MG63 (cell line): ENCODE measurements around the gene RGS7. TPM values are rescaled to one million over a fixed set of nuclear protein-coding genes. Genes with fewer than 3 reads are reported as not detected.
"Not testable (repeated sequence)": the region's sequence is repeated elsewhere in the genome, so short reads cannot be mapped to it uniquely, and the experiment has no call there.

Source experiments
- DNase-seq: peaks from one replicate; pipeline ENCODE4 v3.0.0-alpha.2; 2020
- H3K27me3 ChIP-seq: fragments of 250-450 bp; sonication (Bioruptor Pico); 2 replicates; pipeline ENCODE4 v1.5.1; 2020; ENCODE audit warnings: mild to moderate bottlenecking, moderate library complexity
- H3K36me3 ChIP-seq: fragments of 250-450 bp; sonication (Bioruptor Pico); 2 replicates; pipeline ENCODE4 v1.5.1; 2020; ENCODE audit warnings: mild to moderate bottlenecking, moderate library complexity
- H3K4me3 ChIP-seq: fragments of 250-450 bp; sonication (Bioruptor Pico); 2 replicates; pipeline ENCODE4 v1.5.1; 2020; ENCODE audit warnings: mild to moderate bottlenecking, moderate library complexity
- H3K9me3 ChIP-seq: fragments of 250-450 bp; sonication (Bioruptor Pico); 2 replicates; pipeline ENCODE4 v1.5.1; 2020; ENCODE audit warnings: mild to moderate bottlenecking, moderate library complexity
- total RNA-seq: library from RNA; depleted of rRNA; stranded (reverse); fragments of >200 nt; shearing (Covaris generic); gene quantifications from 2 replicates; pipeline ENCODE4 v1.2.3, GENCODE V29; 2014; ENCODE audit warnings: low replicate concordance

RGS7 gene
- total RNA-seq, 1 experiment from 2014 or later: 0.13 TPM

- no peak for DNase-seq
- Histone ChIP-seq H3K36me3 (no peaks in the 10 kb centered on the region), H3K4me3 (no peak overlapping the region), H3K27me3 (no peaks in the 10 kb centered on the region), H3K9me3 (0 out of 2 replicates have a peak, but pooled peaks cover 1% of the 10 kb centered on the region)
Measured at GRCh38 chr1:241253471-241253870, 103.5 kb downstream of the RGS7 start.

DNA sequence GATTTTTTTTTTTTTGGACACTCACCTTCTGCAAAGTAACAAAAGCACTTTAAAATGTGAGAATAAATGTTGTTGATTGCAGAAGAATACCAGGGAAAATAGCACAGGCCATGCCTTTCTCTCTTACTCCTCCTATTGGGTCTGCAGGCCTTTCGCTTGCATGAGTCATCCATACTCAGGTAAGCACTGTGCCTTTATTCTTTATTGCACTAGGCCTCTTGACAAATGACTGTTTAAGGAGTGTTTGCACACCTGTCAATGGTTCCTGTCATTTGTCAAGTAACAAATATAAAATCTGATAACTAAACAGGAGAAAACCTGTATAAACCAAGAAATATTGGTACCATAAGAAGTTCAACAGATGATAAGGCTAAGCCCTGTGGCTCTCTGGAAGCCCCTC, 106.5 kb downstream of the RGS7 start:
- no peak overlapping the region for H3K4me3 ChIP-seq
- H3K27me3 ChIP-seq: no peaks in the 10 kb centered on the region
- H3K36me3 ChIP-seq: no peaks in the 10 kb centered on the region
- H3K9me3 ChIP-seq: peaks cover 8% of the 10 kb centered on the region
- no peak for DNase-seq

- Histone ChIP-seq H3K9me3 (no peaks in the 10 kb centered on the region), H3K36me3 (no peaks in the 10 kb centered on the region), H3K27me3 (no peaks in the 10 kb centered on the region), H3K4me3 (no peak overlapping the region)
- no peak for DNase-seq
Measured at GRCh38 chr1:241240069-241240468, 116.9 kb downstream of the RGS7 start.

DNA sequence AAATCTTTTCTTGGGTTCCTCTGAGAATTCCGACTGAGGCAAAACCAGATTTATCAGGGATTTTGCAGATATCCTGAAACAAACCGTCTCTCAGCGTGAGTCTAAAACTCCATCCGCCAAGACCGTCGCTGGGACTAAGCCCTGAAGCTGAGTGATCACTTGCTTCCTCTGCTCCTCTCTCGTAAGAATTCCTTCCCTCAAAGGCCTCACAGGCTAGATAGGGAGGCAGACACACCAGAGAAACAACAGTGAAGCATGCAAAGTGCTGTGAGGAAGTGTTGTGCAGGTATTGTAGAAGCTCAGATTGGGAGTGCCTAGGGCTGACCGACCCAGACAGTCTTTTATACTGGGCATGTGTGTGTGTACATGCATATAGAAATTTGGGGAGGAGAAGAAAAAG, 119.1 kb downstream of the RGS7 start:
- Histone ChIP-seq H3K9me3 (no peaks in the 10 kb centered on the region), H3K4me3 (no peak overlapping the region), H3K36me3 (no peaks in the 10 kb centered on the region), H3K27me3 (no peaks in the 10 kb centered on the region)
- DNase-seq: no peak

DNA sequence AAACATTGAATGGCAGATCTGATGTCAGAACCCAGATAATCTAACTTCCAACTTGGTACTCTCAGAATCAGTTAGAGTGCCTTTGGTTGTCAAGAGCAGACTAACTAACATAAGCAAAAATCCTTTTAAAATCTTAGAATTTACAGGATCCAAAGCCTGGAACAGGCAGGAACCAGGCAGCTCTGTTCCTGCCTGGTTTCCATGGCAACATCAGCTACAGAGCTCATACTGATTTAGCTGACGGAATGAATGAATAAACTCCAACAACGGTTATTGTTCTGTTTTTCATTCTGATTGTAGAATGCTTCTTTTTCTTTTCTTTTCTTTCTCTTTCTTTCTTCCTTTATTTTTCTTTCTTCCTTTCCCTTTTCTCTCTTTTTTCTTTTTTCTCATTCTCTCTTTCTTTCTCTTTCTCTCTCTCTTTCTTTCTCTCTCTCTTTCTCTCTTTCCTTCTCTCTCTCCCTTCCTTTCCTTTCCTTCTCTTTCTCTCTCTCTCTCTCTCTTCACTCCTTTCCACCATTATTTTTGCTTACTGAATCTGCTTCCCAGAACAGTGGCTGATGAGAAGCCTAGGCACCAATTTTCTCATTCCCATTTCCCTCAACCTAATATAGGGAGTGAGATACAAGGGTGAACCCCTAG, 121.6 kb downstream of the RGS7 start:
- H3K9me3 ChIP-seq: no peaks in the 10 kb centered on the region
- no peaks in the 10 kb centered on the region for H3K36me3 ChIP-seq
- H3K4me3 ChIP-seq: no peak overlapping the region
- DNase-seq: no peak
- no peaks in the 10 kb centered on the region for H3K27me3 ChIP-seq

GRCh38 chr1:241229711-241230110, 127.3 kb downstream of the RGS7 start:
- Histone ChIP-seq H3K4me3 (no peak overlapping the region), H3K36me3 (no peaks in the 10 kb centered on the region), H3K27me3 (no peaks in the 10 kb centered on the region; the same call in 1 of the 2 replicates), H3K9me3 (no peaks in the 10 kb centered on the region)
- no peak for DNase-seq

GRCh38 chr1:241229216-241229615, 127.8 kb downstream of the RGS7 start:
- Histone ChIP-seq H3K36me3 (no peaks in the 10 kb centered on the region), H3K4me3 (no peak overlapping the region), H3K9me3 (no peaks in the 10 kb centered on the region), H3K27me3 (no peaks in the 10 kb centered on the region; the same call in 1 of the 2 replicates)
- DNase-seq: no peak

DNA sequence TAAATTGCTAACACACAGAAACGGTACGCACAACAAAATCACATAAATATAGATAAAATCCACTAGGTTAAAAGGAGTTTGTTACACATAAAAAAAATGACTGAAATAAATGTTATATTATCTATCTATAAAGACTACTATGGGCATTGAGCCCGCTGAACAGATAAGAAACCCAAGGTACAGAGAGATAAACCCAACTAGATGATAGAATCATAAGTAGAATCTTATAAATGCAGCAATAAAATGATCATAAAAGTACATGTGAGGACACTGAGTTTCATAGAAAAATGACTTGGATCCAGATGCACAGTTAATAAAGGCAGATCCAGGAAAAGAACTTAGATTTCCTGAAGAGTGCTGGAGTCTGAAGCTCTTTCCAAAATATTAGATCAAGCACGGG, 128.7 kb downstream of the RGS7 start:
- no peak for DNase-seq
- H3K4me3 ChIP-seq: no peak overlapping the region
- no peaks in the 10 kb centered on the region for H3K9me3 ChIP-seq
- no peaks in the 10 kb centered on the region; the same call in 1 of the 2 replicates for H3K27me3 ChIP-seq
- no peaks in the 10 kb centered on the region for H3K36me3 ChIP-seq

DNA sequence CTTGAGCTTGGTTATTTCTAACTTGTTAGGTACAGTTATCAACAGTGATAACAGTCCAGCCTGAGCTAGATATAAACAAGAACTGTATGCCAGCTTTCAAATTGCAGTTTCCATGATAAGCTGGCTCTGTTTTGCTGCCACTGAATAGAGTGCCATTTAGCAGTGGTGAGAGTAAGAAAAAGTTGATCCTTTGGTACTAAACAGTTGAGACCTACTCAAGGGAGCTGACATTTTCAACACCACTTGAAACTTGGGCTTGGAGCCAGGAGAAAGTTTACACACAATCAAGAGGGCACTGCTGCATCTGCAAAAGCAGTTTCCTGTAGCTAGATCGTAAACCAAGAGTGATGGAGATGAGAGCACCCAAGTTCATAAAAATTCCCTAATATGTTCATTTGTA, 131.3 kb downstream of the RGS7 start:
- DNase-seq: no peak
- Histone ChIP-seq H3K9me3 (no peaks in the 10 kb centered on the region), H3K4me3 (no peak overlapping the region), H3K36me3 (no peaks in the 10 kb centered on the region), H3K27me3 (no peaks in the 10 kb centered on the region; the same call in 1 of the 2 replicates)

GRCh38 chr1:241224189-241224588, 132.8 kb downstream of the RGS7 start:
- not testable (repeated sequence) for H3K36me3 ChIP-seq, H3K9me3 ChIP-seq, H3K27me3 ChIP-seq, H3K4me3 ChIP-seq, DNase-seq

- not testable (repeated sequence) for H3K27me3 ChIP-seq, DNase-seq, H3K9me3 ChIP-seq, H3K36me3 ChIP-seq, H3K4me3 ChIP-seq
Measured at GRCh38 chr1:241222813-241223212, 134.2 kb downstream of the RGS7 start.

DNA sequence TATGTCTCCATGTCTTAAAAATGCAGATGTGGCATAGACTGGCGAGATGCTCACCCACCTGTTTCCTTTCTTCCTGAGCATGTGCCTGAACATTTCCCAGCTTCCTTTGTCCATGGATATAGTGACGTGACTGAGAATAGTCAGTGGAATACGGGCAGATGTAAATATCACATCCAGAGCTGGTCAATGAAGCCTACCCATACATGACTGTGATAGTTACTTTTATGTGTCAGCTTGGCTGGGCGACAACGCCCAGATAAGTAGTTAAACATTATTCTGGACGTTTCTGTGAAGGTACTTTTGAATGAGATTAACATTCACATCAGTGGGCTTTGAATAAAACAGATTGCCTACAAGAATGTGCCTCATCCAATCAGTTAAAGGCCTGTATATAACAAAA, 135.7 kb downstream of the RGS7 start:
- H3K36me3 ChIP-seq: no peaks in the 10 kb centered on the region
- DNase-seq: no peak
- no peak overlapping the region for H3K4me3 ChIP-seq
- H3K27me3 ChIP-seq: no peaks in the 10 kb centered on the region
- peaks cover 3% of the 10 kb centered on the region; the same call in 1 of the 2 replicates for H3K9me3 ChIP-seq

DNA sequence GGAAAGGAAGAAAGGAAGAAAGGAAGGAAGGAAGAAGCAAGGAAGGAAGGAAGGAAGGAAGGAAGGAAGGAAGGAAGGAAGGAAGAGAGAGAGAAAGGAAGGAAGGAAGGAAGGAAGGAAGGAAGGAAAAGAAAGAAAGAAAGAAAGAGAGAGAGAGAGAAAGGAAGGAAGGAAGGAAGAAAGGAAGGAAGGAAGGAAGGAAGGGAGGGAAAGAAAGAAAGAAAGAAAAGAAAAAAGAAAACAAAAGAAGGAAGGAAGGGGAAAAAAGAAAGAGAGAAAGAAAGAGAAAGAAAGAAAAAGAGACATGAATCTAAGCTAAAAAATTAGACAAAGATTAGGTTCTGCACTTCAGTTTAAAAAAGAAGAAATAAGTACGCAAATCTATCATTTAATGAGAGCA, 136.1 kb downstream of the RGS7 start:
- H3K4me3 ChIP-seq, H3K36me3 ChIP-seq, DNase-seq, H3K9me3 ChIP-seq, H3K27me3 ChIP-seq: not testable (repeated sequence)

GRCh38 chr1:241219449-241219848, 137.6 kb downstream of the RGS7 start:
- no peak overlapping the region for H3K4me3 ChIP-seq
- DNase-seq: no peak
- H3K27me3 ChIP-seq: no peaks in the 10 kb centered on the region

DNA sequence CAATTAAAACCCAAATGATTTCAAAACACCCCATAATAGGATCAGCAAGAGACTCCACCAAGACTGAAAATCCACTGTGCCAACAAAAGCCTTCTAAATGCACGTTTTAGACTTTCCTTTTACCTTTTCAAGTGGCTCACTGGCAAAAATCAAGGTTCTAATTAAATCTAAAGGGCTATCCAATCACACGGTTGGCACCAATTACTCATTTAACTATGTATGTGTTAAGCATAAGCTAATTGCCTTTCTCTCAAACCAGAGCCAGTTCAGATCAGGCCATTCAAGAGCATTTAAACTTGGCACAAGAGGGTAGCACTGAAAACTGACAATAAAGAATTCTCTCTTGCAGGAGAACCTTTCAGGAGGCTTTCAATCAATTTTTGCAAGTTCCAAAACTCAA, 139.5 kb downstream of the RGS7 start:
- H3K36me3 ChIP-seq: no peaks in the 10 kb centered on the region
- peaks cover 3% of the 10 kb centered on the region; the same call in 1 of the 2 replicates for H3K9me3 ChIP-seq
- no peaks in the 10 kb centered on the region for H3K27me3 ChIP-seq
- no peak overlapping the region for H3K4me3 ChIP-seq
- no peak for DNase-seq

More at GRCh38 chr1:241219449-241219848, 137.6 kb downstream of the RGS7 start:
- peaks cover 3% of the 10 kb centered on the region; the same call in 1 of the 2 replicates for H3K9me3 ChIP-seq
- H3K36me3 ChIP-seq: no peaks in the 10 kb centered on the region

- DNase-seq: no peak
- Histone ChIP-seq H3K27me3 (no peaks in the 10 kb centered on the region), H3K36me3 (no peaks in the 10 kb centered on the region)
Measured at GRCh38 chr1:241215683-241216082, 141.3 kb downstream of the RGS7 start.

GRCh38 chr1:241215203-241215602, 141.8 kb downstream of the RGS7 start:
- peaks cover 3% of the 10 kb centered on the region; the same call in 1 of the 2 replicates for H3K9me3 ChIP-seq
- no peaks in the 10 kb centered on the region for H3K36me3 ChIP-seq
- H3K27me3 ChIP-seq: no peaks in the 10 kb centered on the region
- H3K4me3 ChIP-seq: no peak overlapping the region
- no peak for DNase-seq

More at GRCh38 chr1:241215683-241216082, 141.3 kb downstream of the RGS7 start:
- no peak overlapping the region for H3K4me3 ChIP-seq
- H3K9me3 ChIP-seq: peaks cover 3% of the 10 kb centered on the region; the same call in 1 of the 2 replicates

- Histone ChIP-seq H3K36me3 (no peaks in the 10 kb centered on the region), H3K27me3 (no peaks in the 10 kb centered on the region), H3K4me3 (no peak overlapping the region), H3K9me3 (peaks cover 3% of the 10 kb centered on the region; the same call in 1 of the 2 replicates)
- DNase-seq: no peak
Measured at GRCh38 chr1:241213139-241213538, 143.9 kb downstream of the RGS7 start.
